ENCODE results near the gene ZNF628.

The ZNF628 gene

GRCh38 chr19:55485439-55486011, 9.1 kb downstream of the ZNF628 start:
- Histone ChIP-seq H3K9me3 (ENCODE audit: insufficient read depth, low read depth, low read length) (peaks cover 1% of the 10 kb centered on the region), H3K4me1 (ENCODE audit: control insufficient read depth in 1 of 2, insufficient read depth in 2 of 2, low read length in 2 of 2) (peaks cover 47 to 49% of the 10 kb centered on the region in 2 experiments), H3K14ac (ENCODE audit: low read length) (peak overlapping the region; percentile 95)

GRCh38 chr19:55486043-55486970, 9.9 kb downstream of the ZNF628 start:
- Histone ChIP-seq H4K8ac (ENCODE audit: low read depth, low read length) (peak overlapping the region; percentile 91), H2BK5ac (ENCODE audit: low read depth, low read length, poor library complexity) (peak overlapping the region; percentile 94), H3K4me3 (ENCODE audit: low read depth, low read length) (peak overlapping the region; percentile 80), H3K9me3 (ENCODE audit: insufficient read depth, low read depth, low read length) (peaks cover 1% of the 10 kb centered on the region), H3K4me2 (ENCODE audit: low read length) (peak overlapping the region; percentile 89), H2BK12ac (ENCODE audit: low read length) (peak overlapping the region; percentile 86), H2AFZ (ENCODE audit: insufficient read depth, low read length, poor library complexity) (no peak overlapping the region), H4K12ac (ENCODE audit: low read depth, low read length) (peak overlapping the region; percentile 71), H3K4me1 (ENCODE audit: control insufficient read depth in 1 of 2, insufficient read depth in 2 of 2, low read length in 2 of 2) (peaks cover 47 to 52% of the 10 kb centered on the region in 2 experiments), H3K23ac (ENCODE audit: low read length) (no peak overlapping the region), H3K79me1 (ENCODE audit: low read length) (peaks cover 49% of the 10 kb centered on the region), H3K27ac (ENCODE audit: low read depth, low read length) (peak overlapping the region; percentile 99), H4K91ac (ENCODE audit: low read depth, low read length) (peak overlapping the region; percentile 99), H3K14ac (ENCODE audit: low read length) (peak overlapping the region; percentile 95), H2BK120ac (ENCODE audit: insufficient read depth, low read length, poor library complexity) (peak overlapping the region; percentile 95), H3K18ac (ENCODE audit: low read length) (peak overlapping the region; percentile 82), H2AK5ac (ENCODE audit: low read length) (peak overlapping the region; percentile 98), H3K4ac (ENCODE audit: low read depth, low read length) (peak overlapping the region; percentile 96), H3K9ac (ENCODE audit: low read length) (peak overlapping the region; percentile 86), H3K36me3 (ENCODE audit: control insufficient read depth in 1 of 2, insufficient read depth in 2 of 2, low read length in 2 of 2) (peaks cover 21 to 28% of the 10 kb centered on the region in 2 experiments), H3K27me3 (ENCODE audit: insufficient read depth, low read length) (no peaks in the 10 kb centered on the region), H3K79me2 (ENCODE audit: control insufficient read depth, insufficient read depth, low read length, poor library complexity) (peaks cover 24% of the 10 kb centered on the region)
- 100% methylated on average over 2 of the region's 53 CpGs for WGBS (ENCODE audit: extremely low coverage, insufficient coverage, insufficient read length)
- no peak for DNase-seq

More at GRCh38 chr19:55485439-55486011, 9.1 kb downstream of the ZNF628 start:
- Histone ChIP-seq H2AK5ac (ENCODE audit: low read length) (peak overlapping the region; percentile 98), H2AFZ (ENCODE audit: insufficient read depth, low read length, poor library complexity) (peak overlapping the region; percentile 60), H3K4me3 (ENCODE audit: low read depth, low read length) (peak overlapping the region; percentile 80), H2BK120ac (ENCODE audit: insufficient read depth, low read length, poor library complexity) (peak overlapping the region; percentile 95), H3K27me3 (ENCODE audit: insufficient read depth, low read length) (no peaks in the 10 kb centered on the region), H3K23ac (ENCODE audit: low read length) (no peak overlapping the region), H3K9ac (ENCODE audit: low read length) (peak overlapping the region; percentile 86), H3K18ac (ENCODE audit: low read length) (peak overlapping the region; percentile 82), H4K8ac (ENCODE audit: low read depth, low read length) (peak overlapping the region; percentile 91), H3K4ac (ENCODE audit: low read depth, low read length) (peak overlapping the region; percentile 96), H3K79me1 (ENCODE audit: low read length) (peaks cover 49% of the 10 kb centered on the region), H3K79me2 (ENCODE audit: control insufficient read depth, insufficient read depth, low read length, poor library complexity) (peaks cover 24% of the 10 kb centered on the region), H3K4me2 (ENCODE audit: low read length) (peak overlapping the region; percentile 89), H4K12ac (ENCODE audit: low read depth, low read length) (peak overlapping the region; percentile 88), H2BK12ac (ENCODE audit: low read length) (peak overlapping the region; percentile 86), H3K27ac (ENCODE audit: low read depth, low read length) (peak overlapping the region; percentile 99), H3K36me3 (ENCODE audit: control insufficient read depth in 1 of 2, insufficient read depth in 2 of 2, low read length in 2 of 2) (peaks cover 22 to 26% of the 10 kb centered on the region in 2 experiments), H4K91ac (ENCODE audit: low read depth, low read length) (peak overlapping the region; percentile 99), H2BK5ac (ENCODE audit: low read depth, low read length, poor library complexity) (peak overlapping the region; percentile 94)
- DNase-seq = no peak
- WGBS (ENCODE audit: extremely low coverage, insufficient coverage, insufficient read length) = no CpG with 5 or more reads among the region's 18 CpGs

GRCh38 chr19:55486971-55487923, 10.8 kb downstream of the ZNF628 start:
- Histone ChIP-seq H3K23ac (ENCODE audit: low read length) (no peak overlapping the region), H3K79me1 (ENCODE audit: low read length) (peaks cover 49% of the 10 kb centered on the region), H3K36me3 (ENCODE audit: control insufficient read depth in 1 of 2, insufficient read depth in 2 of 2, low read length in 2 of 2) (peaks cover 18 to 27% of the 10 kb centered on the region in 2 experiments), H3K4me2 (ENCODE audit: low read length) (peak overlapping the region; percentile 89), H4K91ac (ENCODE audit: low read depth, low read length) (peak overlapping the region; percentile 99), H4K8ac (ENCODE audit: low read depth, low read length) (peak overlapping the region; percentile 91), H3K79me2 (ENCODE audit: control insufficient read depth, insufficient read depth, low read length, poor library complexity) (peaks cover 24% of the 10 kb centered on the region), H2BK5ac (ENCODE audit: low read depth, low read length, poor library complexity) (peak overlapping the region; percentile 94), H2AFZ (ENCODE audit: insufficient read depth, low read length, poor library complexity) (peak overlapping the region; percentile 61), H3K4ac (ENCODE audit: low read depth, low read length) (peak overlapping the region; percentile 96), H3K14ac (ENCODE audit: low read length) (peak overlapping the region; percentile 95), H2AK5ac (ENCODE audit: low read length) (peak overlapping the region; percentile 44), H3K4me1 (ENCODE audit: control insufficient read depth in 1 of 2, insufficient read depth in 2 of 2, low read length in 2 of 2) (peaks cover 47 to 54% of the 10 kb centered on the region in 2 experiments), H3K4me3 (ENCODE audit: low read depth, low read length) (no peak overlapping the region), H3K27me3 (ENCODE audit: insufficient read depth, low read length) (no peaks in the 10 kb centered on the region), H2BK120ac (ENCODE audit: insufficient read depth, low read length, poor library complexity) (peak overlapping the region; percentile 95), H3K27ac (ENCODE audit: low read depth, low read length) (peak overlapping the region; percentile 99), H3K9me3 (ENCODE audit: insufficient read depth, low read depth, low read length) (peaks cover 1% of the 10 kb centered on the region), H4K12ac (ENCODE audit: low read depth, low read length) (peak overlapping the region; percentile 78), H2BK12ac (ENCODE audit: low read length) (peak overlapping the region; percentile 81), H3K18ac (ENCODE audit: low read length) (peak overlapping the region; percentile 92), H3K9ac (ENCODE audit: low read length) (peak overlapping the region; percentile 39)
- WGBS (ENCODE audit: extremely low coverage, insufficient coverage, insufficient read length) = no CpG with 5 or more reads among the region's 27 CpGs
- peak in 1 of 2 donors; percentile 46 for DNase-seq
